Measurements from ENCODE around the gene FANCC. TPM values are rescaled to one million over a fixed set of nuclear protein-coding genes. Genes with fewer than 3 reads are reported as not detected.

FANCC gene
- total RNA-seq, 2 donors from 2014 or later: 4.9 to 21.2 TPM

- DNase-seq (ENCODE audit: low spot score): no peak
- intact Hi-C loops (cut with DNase I): loop anchor here (10.0 kb wide), 1 partner anchor 1058 kb away; no protein-coding TSS in a partner anchor
- 96% methylated on average over 4 of the region's 4 CpGs for WGBS
These were observed 140.7 kb downstream of the FANCC start for GRCh38 chr9:95176755-95177319.

GRCh38 chr9:95175523-95175922 lies 142.0 kb downstream of the FANCC start:
- intact Hi-C loops (cut with DNase I): loop anchor here (10.0 kb wide), 1 partner anchor 1059 kb away; no protein-coding TSS in a partner anchor
- H3K9me3 ChIP-seq: no peaks in the 10 kb centered on the region
- no peaks in the 10 kb centered on the region for H3K27me3 ChIP-seq (replicated peaks; ENCODE audit: insufficient read depth)
- H3K4me3 ChIP-seq: no peak overlapping the region
- H3K36me3 ChIP-seq: no peaks in the 10 kb centered on the region
- H3K4me1 ChIP-seq (replicated peaks): no peaks in the 10 kb centered on the region
- H3K27ac ChIP-seq: no peak overlapping the region
- no peak for DNase-seq (ENCODE audit: low spot score)
- 95% methylated on average over 8 of the region's 8 CpGs for WGBS
- TF ChIP-seq POLR2AphosphoS5 (IDR thresholded peaks at IDR 0.05): no peak
- TF ChIP-seq CTCF (IDR thresholded peaks at IDR 0.05): no peak
- TF ChIP-seq POLR2A (IDR thresholded peaks at IDR 0.05): no peak

More at GRCh38 chr9:95176755-95177319, 140.7 kb downstream of the FANCC start:
- Histone ChIP-seq H3K4me3 (no peak overlapping the region), H3K27me3 (replicated peaks; ENCODE audit: insufficient read depth) (no peaks in the 10 kb centered on the region), H3K27ac (no peak overlapping the region), H3K4me1 (replicated peaks) (no peaks in the 10 kb centered on the region), H3K36me3 (no peaks in the 10 kb centered on the region), H3K9me3 (no peaks in the 10 kb centered on the region)
- TF ChIP-seq CTCF (IDR thresholded peaks at IDR 0.05) (no peak), POLR2A (IDR thresholded peaks at IDR 0.05) (no peak), POLR2AphosphoS5 (IDR thresholded peaks at IDR 0.05) (no peak)

- Histone ChIP-seq H3K27ac (no peak overlapping the region), H3K36me3 (no peaks in the 10 kb centered on the region), H3K9me3 (no peaks in the 10 kb centered on the region), H3K4me3 (no peak overlapping the region), H3K4me1 (replicated peaks) (no peaks in the 10 kb centered on the region), H3K27me3 (replicated peaks; ENCODE audit: insufficient read depth) (no peaks in the 10 kb centered on the region)
- intact Hi-C loops (cut with DNase I): loop anchor here (10.0 kb wide), 1 partner anchor 1061 kb away; no protein-coding TSS in a partner anchor
- TF ChIP-seq CTCF (IDR thresholded peaks at IDR 0.05) (no peak), POLR2A (IDR thresholded peaks at IDR 0.05) (no peak), POLR2AphosphoS5 (IDR thresholded peaks at IDR 0.05) (no peak)
- no peak for DNase-seq (ENCODE audit: low spot score)
- WGBS: 95% methylated on average over 1 of the region's 1 CpG
These were observed 143.5 kb downstream of the FANCC start for GRCh38 chr9:95174038-95174437.

GRCh38 chr9:95171596-95171995 lies 145.9 kb downstream of the FANCC start:
- Histone ChIP-seq H3K36me3 (no peaks in the 10 kb centered on the region), H3K4me1 (replicated peaks) (no peaks in the 10 kb centered on the region), H3K27me3 (replicated peaks; ENCODE audit: insufficient read depth) (no peaks in the 10 kb centered on the region), H3K27ac (no peak overlapping the region), H3K9me3 (no peaks in the 10 kb centered on the region), H3K4me3 (no peak overlapping the region)
- intact Hi-C loops (cut with DNase I): loop anchor here (10.0 kb wide), 1 partner anchor 1063 kb away; no protein-coding TSS in a partner anchor
- DNase-seq (ENCODE audit: low spot score): no peak
- TF ChIP-seq POLR2A (IDR thresholded peaks at IDR 0.05): no peak
- no peak for TF ChIP-seq CTCF (IDR thresholded peaks at IDR 0.05)
- TF ChIP-seq POLR2AphosphoS5 (IDR thresholded peaks at IDR 0.05): no peak
- 85% methylated on average over 1 of the region's 1 CpG for WGBS

GRCh38 chr9:95171001-95171400 lies 146.5 kb downstream of the FANCC start:
- H3K4me1 ChIP-seq (replicated peaks): no peaks in the 10 kb centered on the region
- H3K27ac ChIP-seq: no peak overlapping the region
- intact Hi-C loops (cut with DNase I): loop anchor here (10.0 kb wide), 1 partner anchor 1064 kb away; no protein-coding TSS in a partner anchor
- TF ChIP-seq POLR2AphosphoS5 (IDR thresholded peaks at IDR 0.05) (no peak), CTCF (IDR thresholded peaks at IDR 0.05) (no peak), POLR2A (IDR thresholded peaks at IDR 0.05) (no peak)
- no peak for DNase-seq (ENCODE audit: low spot score)
- H3K27me3 ChIP-seq (replicated peaks; ENCODE audit: insufficient read depth): no peaks in the 10 kb centered on the region
- no peaks in the 10 kb centered on the region for H3K9me3 ChIP-seq
- no peaks in the 10 kb centered on the region for H3K36me3 ChIP-seq
- WGBS: 52% methylated on average over 4 of the region's 4 CpGs
- H3K4me3 ChIP-seq: no peak overlapping the region
